ENCODE measurements around the gene CELF4. TPM values are rescaled to one million over a fixed set of nuclear protein-coding genes. Genes with fewer than 3 reads are reported as not detected.
A peak's percentile ranks its signal among the peaks of the same experiment; 100 is the strongest.

CELF4 gene
- total RNA-seq, 1 donor from 2014 or later, result not detected

DNA sequence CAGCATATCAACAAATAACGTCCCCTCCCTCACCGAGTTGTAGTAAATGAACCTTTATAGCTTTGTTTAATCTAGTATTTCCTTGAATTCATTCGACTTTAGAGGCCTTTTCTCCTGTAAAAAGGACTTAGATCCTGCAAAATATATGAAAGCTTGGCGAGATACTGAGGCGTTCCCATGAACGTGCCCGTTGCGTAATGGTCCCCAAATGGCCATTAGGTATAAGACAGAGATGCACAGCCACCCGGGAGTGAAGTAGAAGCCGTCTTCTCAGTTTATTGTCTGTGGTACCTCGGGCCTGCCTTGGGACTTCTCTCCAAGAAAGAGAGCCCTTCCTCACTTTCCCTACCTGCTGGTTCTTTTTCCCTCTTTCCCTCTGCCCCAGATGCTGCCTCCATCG is 310.6 kb downstream of the CELF4 start:
- Histone ChIP-seq H3K27me3 (ENCODE audit: control insufficient read depth, insufficient read depth, low read length) (peaks cover 51% of the 10 kb centered on the region), H3K4me3 (ENCODE audit: low read depth, low read length) (no peak overlapping the region), H3K36me3 (ENCODE audit: control insufficient read depth, insufficient read depth, low read length) (no peaks in the 10 kb centered on the region)
- TF ChIP-seq, protein P1, sequence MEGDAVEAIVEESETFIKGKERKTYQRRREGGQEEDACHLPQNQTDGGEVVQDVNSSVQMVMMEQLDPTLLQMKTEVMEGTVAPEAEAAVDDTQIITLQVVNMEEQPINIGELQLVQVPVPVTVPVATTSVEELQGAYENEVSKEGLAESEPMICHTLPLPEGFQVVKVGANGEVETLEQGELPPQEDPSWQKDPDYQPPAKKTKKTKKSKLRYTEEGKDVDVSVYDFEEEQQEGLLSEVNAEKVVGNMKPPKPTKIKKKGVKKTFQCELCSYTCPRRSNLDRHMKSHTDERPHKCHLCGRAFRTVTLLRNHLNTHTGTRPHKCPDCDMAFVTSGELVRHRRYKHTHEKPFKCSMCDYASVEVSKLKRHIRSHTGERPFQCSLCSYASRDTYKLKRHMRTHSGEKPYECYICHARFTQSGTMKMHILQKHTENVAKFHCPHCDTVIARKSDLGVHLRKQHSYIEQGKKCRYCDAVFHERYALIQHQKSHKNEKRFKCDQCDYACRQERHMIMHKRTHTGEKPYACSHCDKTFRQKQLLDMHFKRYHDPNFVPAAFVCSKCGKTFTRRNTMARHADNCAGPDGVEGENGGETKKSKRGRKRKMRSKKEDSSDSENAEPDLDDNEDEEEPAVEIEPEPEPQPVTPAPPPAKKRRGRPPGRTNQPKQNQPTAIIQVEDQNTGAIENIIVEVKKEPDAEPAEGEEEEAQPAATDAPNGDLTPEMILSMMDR (IDR thresholded peaks at IDR 0.05; ENCODE audit: insufficient read depth, low read length, poor library complexity, severe bottlenecking), result no peak
- DNase-seq (ENCODE audit: low read depth), result no peak

GRCh38 chr18:37254236-37254754 is 311.3 kb downstream of the CELF4 start:
- TF ChIP-seq, protein P1 (IDR thresholded peaks at IDR 0.05; ENCODE audit: insufficient read depth, low read length, poor library complexity, severe bottlenecking), result no peak
- peaks cover 44% of the 10 kb centered on the region for H3K27me3 ChIP-seq (ENCODE audit: control insufficient read depth, insufficient read depth, low read length)
- H3K36me3 ChIP-seq (ENCODE audit: control insufficient read depth, insufficient read depth, low read length), result no peaks in the 10 kb centered on the region
- DNase-seq (ENCODE audit: low read depth), result no peak
- peak overlapping the region; percentile 39 for H3K4me3 ChIP-seq (ENCODE audit: low read depth, low read length)

DNA sequence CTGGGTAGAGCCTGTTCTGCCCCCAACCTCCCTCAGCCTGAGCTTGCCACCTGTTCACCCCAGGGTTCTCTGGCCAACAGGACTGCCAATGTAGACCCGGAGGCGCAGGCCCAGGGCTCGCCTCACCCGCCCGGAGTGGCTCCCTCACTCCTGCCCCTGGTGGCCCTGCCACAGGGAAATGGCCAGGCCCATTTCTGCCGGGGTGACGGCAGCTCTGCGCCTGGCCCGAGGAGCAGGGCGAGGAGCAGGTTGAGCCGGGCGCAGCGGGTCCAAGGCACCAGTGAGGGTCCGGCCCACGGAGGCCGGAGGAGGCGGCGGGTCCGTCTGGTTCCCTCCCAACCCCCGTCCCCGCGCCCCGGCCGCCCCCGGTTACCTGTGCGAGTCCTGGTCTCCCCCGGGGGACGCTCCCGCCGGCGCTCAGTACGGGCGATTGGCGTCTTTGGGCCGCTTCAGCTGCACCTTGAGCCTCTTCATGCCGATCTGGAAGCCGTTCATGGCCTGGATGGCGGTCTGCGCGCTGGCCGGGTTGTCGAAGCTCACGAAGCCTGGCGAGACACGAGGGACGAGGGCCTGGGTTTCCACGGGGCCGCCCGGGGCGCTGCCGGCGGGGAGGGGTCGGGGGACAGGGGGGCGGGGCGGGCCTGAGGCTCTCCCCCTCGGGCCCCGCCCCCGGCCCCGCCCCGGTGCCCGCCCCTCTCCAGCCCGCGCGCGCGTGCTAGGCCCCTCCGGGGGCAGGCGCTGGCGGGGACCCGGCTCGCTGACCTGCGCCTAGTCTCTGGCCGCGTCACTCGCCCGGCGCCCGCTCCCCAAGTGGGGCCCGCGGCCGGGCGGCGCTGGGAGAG is 312.0 kb downstream of the CELF4 start:
- TF ChIP-seq, protein P1 (IDR thresholded peaks at IDR 0.05; ENCODE audit: insufficient read depth, low read length, poor library complexity, severe bottlenecking), result no peak
- H3K27me3 ChIP-seq (ENCODE audit: control insufficient read depth, insufficient read depth, low read length), result peaks cover 39% of the 10 kb centered on the region
- H3K4me3 ChIP-seq (ENCODE audit: low read depth, low read length), result peak overlapping the region; percentile 39
- no peaks in the 10 kb centered on the region for H3K36me3 ChIP-seq (ENCODE audit: control insufficient read depth, insufficient read depth, low read length)
- DNase-seq (ENCODE audit: low read depth), result no peak

DNA sequence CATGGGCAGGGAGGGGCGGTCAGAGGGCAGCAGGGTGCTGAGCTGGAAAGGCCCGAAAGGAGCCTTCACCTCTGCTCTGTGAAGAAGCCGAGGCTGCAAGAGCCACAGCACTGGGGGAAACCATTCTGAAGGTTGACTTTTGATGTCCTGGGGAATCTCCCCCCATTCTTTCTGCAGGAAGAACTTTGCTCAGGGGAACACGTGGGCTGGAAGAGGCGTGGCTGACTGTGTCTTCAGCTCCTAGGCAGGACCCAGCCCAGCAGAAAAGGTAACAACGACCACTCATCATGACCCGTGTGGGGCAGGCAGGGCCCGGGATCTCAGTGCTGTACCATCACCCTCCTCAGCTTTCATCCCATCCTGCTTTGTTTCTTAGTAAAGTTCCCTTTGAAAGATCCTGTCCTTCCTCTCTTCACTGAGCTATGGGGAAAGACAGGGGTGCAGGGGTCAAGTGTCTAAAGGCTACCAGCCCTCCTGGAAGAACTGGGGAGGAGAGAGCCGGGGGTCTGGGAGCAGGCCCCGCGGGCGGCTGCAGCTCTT is 312.7 kb downstream of the CELF4 start:
- TF ChIP-seq, protein P1 (IDR thresholded peaks at IDR 0.05; ENCODE audit: insufficient read depth, low read length, poor library complexity, severe bottlenecking), result no peak
- no peaks in the 10 kb centered on the region for H3K36me3 ChIP-seq (ENCODE audit: control insufficient read depth, insufficient read depth, low read length)
- H3K27me3 ChIP-seq (ENCODE audit: control insufficient read depth, insufficient read depth, low read length), result peaks cover 33% of the 10 kb centered on the region
- no peak for DNase-seq (ENCODE audit: low read depth)
- no peak overlapping the region for H3K4me3 ChIP-seq (ENCODE audit: low read depth, low read length)

DNA sequence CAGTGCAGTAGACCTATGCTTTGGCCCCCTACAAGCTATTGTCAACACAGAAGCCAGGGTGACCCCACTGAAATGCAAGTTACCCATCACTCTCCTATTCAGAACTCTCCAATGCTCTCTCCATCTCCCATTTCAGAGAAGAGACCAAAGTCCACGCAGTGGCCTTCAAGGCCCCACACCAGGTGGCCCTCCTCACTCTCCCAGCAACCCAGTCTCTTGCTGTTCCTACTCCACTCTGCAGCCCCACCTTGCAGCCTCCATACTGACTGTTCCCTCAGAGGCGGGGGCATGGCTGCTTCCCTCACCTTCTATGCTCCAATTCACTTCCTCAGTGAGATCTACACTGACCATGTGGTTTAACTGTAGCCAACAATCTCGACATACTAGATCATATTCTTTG is 313.3 kb downstream of the CELF4 start:
- Histone ChIP-seq H3K36me3 (ENCODE audit: control insufficient read depth, insufficient read depth, low read length) (no peaks in the 10 kb centered on the region), H3K4me3 (ENCODE audit: low read depth, low read length) (no peak overlapping the region), H3K27me3 (ENCODE audit: control insufficient read depth, insufficient read depth, low read length) (peaks cover 30% of the 10 kb centered on the region)
- TF ChIP-seq, protein P1 (IDR thresholded peaks at IDR 0.05; ENCODE audit: insufficient read depth, low read length, poor library complexity, severe bottlenecking), result no peak
- no peak for DNase-seq (ENCODE audit: low read depth)

Data from kidney epithelial cell (primary cell).